H9 (cell line): ENCODE measurements around the gene AMPH. TPM values are rescaled to one million over a fixed set of nuclear protein-coding genes. Genes with fewer than 3 reads are reported as not detected.

Source experiments
- DNase-seq: peaks from one replicate; pipeline ENCODE4 v3.0.0-alpha.2; 2017
- H2AFZ ChIP-seq: one replicate; pipeline ENCODE4 v1.6.1; 2013; ENCODE audit warnings: mild to moderate bottlenecking, low read length, control low read depth, moderate library complexity
- H2AK5ac ChIP-seq: 2 replicates; pipeline ENCODE4 v1.6.1; 2013; ENCODE audit warnings: low read length, control low read depth, mixed read lengths; ENCODE audit not compliant: insufficient read length
- H2BK120ac ChIP-seq: one replicate; pipeline ENCODE4 v1.6.1; 2013; ENCODE audit warnings: low read depth, mild to moderate bottlenecking, low read length, control low read depth, inconsistent platforms; ENCODE audit not compliant: poor library complexity, severe bottlenecking
- H2BK12ac ChIP-seq: 2 replicates; pipeline ENCODE4 v1.6.1; 2013; ENCODE audit warnings: low read length, control low read depth, mixed read lengths, low read depth; ENCODE audit not compliant: insufficient read length
- H2BK15ac ChIP-seq: 2 replicates; pipeline ENCODE4 v1.6.1; 2013; ENCODE audit warnings: low read depth, low read length, control low read depth
- H2BK20ac ChIP-seq: one replicate; pipeline ENCODE4 v1.6.1; 2013; ENCODE audit warnings: low read depth, mild to moderate bottlenecking, low read length, control low read depth, inconsistent platforms; ENCODE audit not compliant: poor library complexity, severe bottlenecking
- H2BK5ac ChIP-seq: 2 replicates; pipeline ENCODE4 v1.6.1; 2013; ENCODE audit warnings: low read length, control low read depth, mixed read lengths; ENCODE audit not compliant: insufficient read length
- H3K14ac ChIP-seq: 2 replicates; pipeline ENCODE4 v1.6.1; 2013; ENCODE audit warnings: low read length, control low read depth; ENCODE audit not compliant: insufficient read depth
- H3K18ac ChIP-seq: 2 replicates; pipeline ENCODE4 v1.6.1; 2013; ENCODE audit warnings: low read depth, mild to moderate bottlenecking, mixed read lengths, low read length, control low read depth; ENCODE audit not compliant: insufficient read length
- H3K23ac ChIP-seq: 2 replicates; pipeline ENCODE4 v1.6.1; 2013; ENCODE audit warnings: low read length, control low read depth, mixed read lengths, low read depth; ENCODE audit not compliant: insufficient read length
- H3K23me2 ChIP-seq: 2 replicates; pipeline ENCODE4 v1.6.1; 2013; ENCODE audit warnings: low read depth, mild to moderate bottlenecking, mixed read lengths, low read length, control low read depth; ENCODE audit not compliant: insufficient read length, poor library complexity, severe bottlenecking
- H3K27ac ChIP-seq: 2 replicates; pipeline ENCODE4 v1.5.1; 2013; ENCODE audit warnings: low read length, control low read depth, mixed read lengths, low read depth; ENCODE audit not compliant: insufficient read length
- H3K27me3 ChIP-seq: 2 replicates; pipeline ENCODE4 v1.6.1; 2013; ENCODE audit warnings: low read length, control low read depth, inconsistent platforms; ENCODE audit not compliant: insufficient read depth
- H3K4ac ChIP-seq: 2 replicates; pipeline ENCODE4 v1.6.1; 2013; ENCODE audit warnings: low read depth, mild to moderate bottlenecking, control low read depth, inconsistent platforms, low read length, moderate library complexity
- H3K4me1 ChIP-seq: 2 replicates; pipeline ENCODE4 v1.6.1; 2013; ENCODE audit warnings: low read length, control low read depth, inconsistent platforms; ENCODE audit not compliant: insufficient read depth
- H3K4me2 ChIP-seq: 2 replicates; pipeline ENCODE4 v1.6.1; 2013; ENCODE audit warnings: low read length, control low read depth, mixed read lengths; ENCODE audit not compliant: insufficient read length, insufficient read depth
- H3K56ac ChIP-seq: 2 replicates; pipeline ENCODE4 v1.6.1; 2013; ENCODE audit warnings: low read depth, mild to moderate bottlenecking, mixed read lengths, low read length, control low read depth; ENCODE audit not compliant: insufficient read length
- H3K79me1 ChIP-seq: 2 replicates; pipeline ENCODE4 v1.6.1; 2013; ENCODE audit warnings: low read depth, mild to moderate bottlenecking, moderate library complexity, low read length, control low read depth, inconsistent platforms; ENCODE audit not compliant: insufficient read depth, poor library complexity, severe bottlenecking
- H3K79me2 ChIP-seq: 2 replicates; pipeline ENCODE4 v1.6.1; 2013; ENCODE audit warnings: low read length, control low read depth, inconsistent platforms; ENCODE audit not compliant: insufficient read depth
- H3K9ac ChIP-seq: 2 replicates; pipeline ENCODE4 v1.6.1; 2013; ENCODE audit warnings: low read length, control low read depth, mixed read lengths; ENCODE audit not compliant: insufficient read length; ENCODE audit errors: extremely low read depth
- H3K9me3 ChIP-seq: one replicate; pipeline ENCODE4 v1.6.1; 2013; ENCODE audit warnings: low read depth, low read length, inconsistent platforms; ENCODE audit not compliant: control insufficient read depth
- H3T11ph ChIP-seq: one replicate; pipeline ENCODE4 v1.6.1; 2013; ENCODE audit warnings: mild to moderate bottlenecking, low read length, control low read depth, inconsistent platforms
- H4K20me1 ChIP-seq: one replicate; pipeline ENCODE4 v1.6.1; 2013; ENCODE audit not compliant: control insufficient read depth, insufficient read length, insufficient read depth
- H4K5ac ChIP-seq: 2 replicates; pipeline ENCODE4 v1.6.1; 2013; ENCODE audit warnings: low read depth, mild to moderate bottlenecking, mixed read lengths, low read length, control low read depth; ENCODE audit not compliant: insufficient read length
- H4K8ac ChIP-seq: replicated peaks from 2 replicates; pipeline ENCODE4 v1.6.1; 2013; ENCODE audit warnings: low read length, control low read depth, mixed read lengths, low read depth; ENCODE audit not compliant: insufficient read length
- H4K91ac ChIP-seq: 2 replicates; pipeline ENCODE4 v1.6.1; 2013; ENCODE audit warnings: low read depth, mild to moderate bottlenecking, moderate library complexity, mixed read lengths, low read length, control low read depth; ENCODE audit not compliant: insufficient read length
- H3K27ac Mint-ChIP-seq, 3 experiments: 2 replicates in 2 of 3; 3 replicates in 1 of 3; pipeline ENCODE4 v1.8.0; 2020 to 2021; ENCODE audit warnings: mixed read lengths in 3 of 3, mild to moderate bottlenecking in 1 of 3, moderate library complexity in 1 of 3
- H3K27me3 Mint-ChIP-seq: 2 replicates; pipeline ENCODE4 v1.8.0; 2021; ENCODE audit warnings: low read depth, mild to moderate bottlenecking, moderate library complexity, mixed read lengths
- H3K36me3 Mint-ChIP-seq, 3 experiments: 2 replicates in 2 of 3; 3 replicates in 1 of 3; pipeline ENCODE4 v1.8.0; 2020 to 2021; ENCODE audit warnings: low read depth in 3 of 3, mixed read lengths in 3 of 3; ENCODE audit not compliant: insufficient read depth in 1 of 3
- H3K4me1 Mint-ChIP-seq, 2 experiments: 2 replicates each; pipeline ENCODE4 v1.8.0; 2020; ENCODE audit warnings: mixed read lengths in 2 of 2
- H3K4me3 Mint-ChIP-seq, 2 experiments: 2 replicates in 1 of 2; 3 replicates in 1 of 2; pipeline ENCODE4 v1.8.0; 2020 to 2021; ENCODE audit warnings: mild to moderate bottlenecking in 2 of 2, mixed read lengths in 2 of 2, moderate library complexity in 1 of 2
- H3K9me3 Mint-ChIP-seq, 2 experiments: 2 replicates in 1 of 2; 3 replicates in 1 of 2; pipeline ENCODE4 v1.8.0; 2020; ENCODE audit warnings: mild to moderate bottlenecking in 2 of 2, mixed read lengths in 2 of 2, moderate library complexity in 1 of 2
- CTCF ChIP-seq: fragments of 200-600 bp; sonication (generic); conservative IDR thresholded peaks from 3 replicates; pipeline ENCODE4 v1.8.0; 2021; ENCODE audit warnings: antibody characterized with exemption, mild to moderate bottlenecking
- WGBS: extraction: QIAGEN DNeasy Blood & Tissue Kit; methylation state at CpG from one replicate; pipeline ENCODE4 v1.1.7; 2013; ENCODE audit warnings: missing lambda C conversion rate, low lambda C conversion rate, mixed read lengths; ENCODE audit not compliant: insufficient read length; ENCODE audit errors: extremely low coverage; 5-methylcytosine and 5-hydroxymethylcytosine counted together
- total RNA-seq: library from RNA; stranded (reverse); gene quantifications from 2 replicates; pipeline ENCODE4 v1.2.1, GENCODE V29; 2021

AMPH gene
- total RNA-seq, 1 experiment from 2014 or later, result 4.8 TPM

- no peak overlapping the region for H2AFZ ChIP-seq
- no peak overlapping the region for H4K5ac ChIP-seq
- no peaks in the 10 kb centered on the region for H3K23me2 ChIP-seq
- no peak overlapping the region for H3K9ac ChIP-seq
- no peak overlapping the region for H3K56ac ChIP-seq
- H2BK120ac ChIP-seq, result no peak overlapping the region
- no peak overlapping the region for H4K8ac ChIP-seq
- H3K4me1 ChIP-seq, result no peaks in the 10 kb centered on the region
- H4K20me1 ChIP-seq, result no peaks in the 10 kb centered on the region
- H2AK5ac ChIP-seq, result no peak overlapping the region
- TF ChIP-seq CTCF, result no peak
- DNase-seq, result no peak
- peaks cover 0 to 5% (median 0%) of the 10 kb centered on the region in 3 experiments; a peak in 3 of 7 replicates for H3K36me3 Mint-ChIP-seq
- no peak overlapping the region for H2BK5ac ChIP-seq
- no peak overlapping the region for H3K4me2 ChIP-seq
- H3K79me2 ChIP-seq, result no peaks in the 10 kb centered on the region
- H3K79me1 ChIP-seq, result no peaks in the 10 kb centered on the region
- peaks cover 11 to 17% of the 10 kb centered on the region in 2 experiments; a peak in 3 of 4 replicates for H3K4me1 Mint-ChIP-seq
- H3K27me3 Mint-ChIP-seq, result no peaks in the 10 kb centered on the region
- H2BK20ac ChIP-seq, result no peak overlapping the region
- no peak overlapping the region for H3K23ac ChIP-seq
- H2BK12ac ChIP-seq, result no peak overlapping the region
- no peaks in the 10 kb centered on the region for H3K9me3 ChIP-seq
- no peak overlapping the region for H2BK15ac ChIP-seq
- no CpG with 5 or more reads among the region's 4 CpGs for WGBS
- H3K27ac Mint-ChIP-seq, result no peak overlapping the region
- H3K27me3 ChIP-seq, result no peaks in the 10 kb centered on the region
- no peak overlapping the region for H3T11ph ChIP-seq
- H3K4ac ChIP-seq, result no peak overlapping the region
- no peak overlapping the region for H3K14ac ChIP-seq
- no peak overlapping the region for H3K18ac ChIP-seq
- H4K91ac ChIP-seq, result no peak overlapping the region
- peaks cover 0 to 3% of the 10 kb centered on the region in 2 experiments; a peak in 2 of 5 replicates for H3K9me3 Mint-ChIP-seq
- no peak overlapping the region for H3K4me3 Mint-ChIP-seq
- H3K27ac ChIP-seq, result no peak overlapping the region
Measured at GRCh38 chr7:38394660-38395059, 236.5 kb downstream of the AMPH start.
